Upper lobe of left lung (tissue), 4 donors: ENCODE data around the gene STMND1.

Experiments used
- CTCF ChIP-seq, 6 experiments: fragments of 450-650 bp in 4 of 6; fragments of 200-600 bp in 2 of 6; sonication (generic) in 2 of 6; IDR thresholded peaks; one replicate each; pipeline ENCODE4 v1.5.1; 2016 to 2019; ENCODE audit warnings: antibody characterized with exemption in 6 of 6
- POLR2A ChIP-seq, 4 donors: fragments of 450-650 bp; IDR thresholded peaks; one replicate each; pipeline ENCODE4 v1.5.1; 2016 to 2017; ENCODE audit warnings: antibody characterized with exemption in 4 of 4, mild to moderate bottlenecking in 2 of 4

- no peak for TF ChIP-seq CTCF (IDR thresholded peaks at IDR 0.05)
- TF ChIP-seq POLR2A (IDR thresholded peaks at IDR 0.05) = no peak
Observed at GRCh38 chr6:17064975-17065374, 36.9 kb upstream of the STMND1 start.
